ENCODE results near the gene PRC1. TPM values are rescaled to one million over a fixed set of nuclear protein-coding genes. Genes with fewer than 3 reads are reported as not detected.
"Not testable (repeated sequence)": the region's sequence is repeated elsewhere in the genome, so short reads cannot be mapped to it uniquely, and the experiment has no call there.

Gene PRC1
- total RNA-seq, 1 donor from 2014 or later = 8.9 TPM

GRCh38 chr15:90934949-90935751, 59.2 kb downstream of the PRC1 start, which contains the start of gene UNC45A:
TSS of gene UNC45A (plus strand) at chr15:90935285. CDS start at chr15:90935325, 40 bp downstream.
- peak; percentile 89 for DNase-seq (ENCODE audit: low read depth)

DNA sequence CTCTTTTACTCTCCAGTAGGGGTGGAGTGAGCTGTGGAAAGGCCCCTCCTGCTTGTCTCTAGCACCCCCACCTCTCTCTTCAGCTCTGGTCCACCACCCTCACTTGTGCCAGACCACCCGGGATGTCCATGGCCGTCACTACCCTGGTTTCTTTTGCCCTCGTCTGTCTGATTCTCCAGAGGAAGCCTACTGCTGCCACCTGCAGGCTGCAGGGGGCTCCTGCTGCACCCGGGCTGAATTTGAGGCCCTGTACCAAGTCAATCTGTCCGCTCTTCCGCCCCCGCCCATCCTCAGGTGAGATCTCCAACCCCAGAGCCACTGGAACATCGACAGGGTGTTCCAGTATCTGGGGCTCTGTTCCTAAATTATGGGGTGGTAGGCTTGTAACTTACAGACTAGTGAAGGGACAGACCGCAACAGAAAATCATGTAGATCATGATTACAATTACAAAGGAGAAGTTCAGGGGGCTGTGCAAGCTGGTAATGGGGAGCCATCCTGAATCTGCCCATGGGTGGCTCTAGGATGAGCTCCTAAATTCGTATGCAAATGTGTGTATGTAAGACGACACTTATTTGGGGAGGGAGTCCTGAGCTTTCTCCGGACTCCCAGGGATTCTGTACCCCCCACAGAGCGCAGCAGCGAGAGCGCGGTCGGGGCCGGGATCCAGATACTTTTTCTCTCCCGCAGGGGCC, 59.9 kb downstream of the PRC1 start:
- peak; percentile 87 for DNase-seq (ENCODE audit: low read depth)

GRCh38 chr15:90933301-90933700, 61.0 kb downstream of the PRC1 start:
- DNase-seq (ENCODE audit: low read depth) = no peak

- DNase-seq (ENCODE audit: low read depth) = no peak
Observed at GRCh38 chr15:90932660-90932991, 61.7 kb downstream of the PRC1 start.

GRCh38 chr15:90931828-90932659, 62.3 kb downstream of the PRC1 start, which contains the start of gene HDDC3:
TSS of gene HDDC3 (minus strand) at chr15:90932549. CDS start at chr15:90932540, 9 bp downstream.
- DNase-seq (ENCODE audit: low read depth) = peak; percentile 92

DNA sequence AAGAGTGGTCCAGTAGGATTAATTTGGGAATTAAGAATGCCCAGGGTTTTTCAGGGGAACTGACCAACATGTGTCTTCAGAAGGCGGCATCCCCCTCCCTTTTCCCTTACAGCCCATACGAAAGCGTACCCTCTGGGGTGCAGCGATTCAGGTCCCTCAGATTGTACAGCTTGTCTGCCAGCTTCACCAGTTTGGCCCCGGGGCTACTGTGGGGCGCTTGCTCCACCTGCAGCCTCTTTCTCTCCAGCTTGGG, 62.8 kb downstream of the PRC1 start:
- DNase-seq (ENCODE audit: low read depth) = no peak

- DNase-seq (ENCODE audit: low read depth) = no peak
Observed at GRCh38 chr15:90930861-90931574, 63.3 kb downstream of the PRC1 start.

GRCh38 chr15:90929246-90930019, 64.9 kb downstream of the PRC1 start:
- DNase-seq (ENCODE audit: low read depth) = no peak

DNA sequence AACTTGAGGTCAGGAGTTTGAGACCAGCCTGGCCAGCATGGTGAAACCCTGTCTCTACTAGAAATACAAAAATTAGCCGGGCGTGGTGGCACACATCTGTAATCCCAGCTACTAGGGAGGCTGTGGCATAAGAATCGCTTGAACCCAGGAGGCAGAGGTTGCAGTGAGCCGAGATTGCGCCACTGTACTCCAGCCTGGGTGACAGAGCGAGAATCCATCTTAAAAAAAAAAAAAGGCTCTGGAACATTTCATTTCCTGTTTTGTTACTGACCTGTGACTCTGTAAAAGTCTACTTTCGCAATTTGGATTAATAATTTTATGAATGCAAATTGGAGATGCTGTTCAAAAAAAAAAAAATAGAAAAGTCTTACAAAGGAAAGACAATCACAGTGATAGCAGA, 66.2 kb downstream of the PRC1 start:
- not testable (repeated sequence) for DNase-seq (ENCODE audit: low read depth)

GRCh38 chr15:90926766-90927165, 67.6 kb downstream of the PRC1 start:
- not testable (repeated sequence) for DNase-seq (ENCODE audit: low read depth)

GRCh38 chr15:90924375-90924774, 70.0 kb downstream of the PRC1 start:
- DNase-seq (ENCODE audit: low read depth) = no peak

DNA sequence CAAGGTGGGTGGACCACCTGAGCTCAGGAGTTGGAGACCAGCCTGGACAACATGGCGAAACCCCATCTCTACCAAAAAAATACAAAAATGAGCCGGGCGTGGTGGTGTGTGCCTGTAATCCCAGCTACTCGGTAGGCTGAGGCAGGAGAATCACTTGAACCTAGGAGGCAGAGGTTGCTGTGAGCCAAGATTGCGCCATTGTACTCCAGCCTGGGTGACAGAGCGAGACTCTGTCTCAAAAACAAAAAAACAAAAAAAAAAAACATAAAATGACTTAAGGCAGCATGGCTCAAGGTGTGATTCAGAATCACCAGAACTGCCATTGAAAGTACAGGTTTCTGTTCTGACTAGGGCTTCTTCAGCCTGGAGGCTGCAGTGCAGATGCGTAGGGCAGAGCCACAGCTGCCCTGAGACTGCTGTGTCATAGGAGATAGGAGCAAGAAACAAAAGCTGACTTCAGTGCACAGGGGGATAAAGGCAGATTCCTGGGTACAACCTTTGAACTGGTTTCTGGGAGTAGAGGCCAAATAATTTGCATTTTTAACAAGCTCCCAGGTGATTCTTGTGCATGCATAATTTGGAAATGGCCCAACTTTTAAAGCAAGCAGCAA, 71.5 kb downstream of the PRC1 start:
- DNase-seq (ENCODE audit: low read depth) = not testable (repeated sequence)

GRCh38 chr15:90921887-90922286, 72.4 kb downstream of the PRC1 start:
- DNase-seq (ENCODE audit: low read depth) = no peak

DNA sequence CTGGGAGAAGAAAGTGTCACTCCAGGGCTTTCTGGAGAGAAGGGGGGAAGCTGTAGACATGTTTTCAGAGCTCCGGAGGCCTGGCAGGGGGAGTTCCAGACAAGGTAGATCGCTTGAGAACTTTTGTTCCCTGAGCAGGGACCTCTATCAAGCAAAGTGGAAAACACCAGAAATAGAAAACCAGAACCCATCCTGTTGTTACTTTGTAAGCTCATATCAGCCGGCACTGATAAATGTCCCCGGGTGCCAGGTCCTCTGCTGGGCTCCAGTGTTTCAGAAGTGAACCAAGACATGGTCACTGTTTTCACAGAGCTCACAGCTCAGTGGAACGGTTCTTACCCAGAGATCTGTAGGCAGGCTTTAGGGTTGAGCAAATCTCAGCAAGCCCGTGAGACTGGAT, 75.5 kb downstream of the PRC1 start:
- no peak for DNase-seq (ENCODE audit: low read depth)

- DNase-seq (ENCODE audit: low read depth) = no peak
Observed at GRCh38 chr15:90918034-90918788, 76.1 kb downstream of the PRC1 start.

DNA sequence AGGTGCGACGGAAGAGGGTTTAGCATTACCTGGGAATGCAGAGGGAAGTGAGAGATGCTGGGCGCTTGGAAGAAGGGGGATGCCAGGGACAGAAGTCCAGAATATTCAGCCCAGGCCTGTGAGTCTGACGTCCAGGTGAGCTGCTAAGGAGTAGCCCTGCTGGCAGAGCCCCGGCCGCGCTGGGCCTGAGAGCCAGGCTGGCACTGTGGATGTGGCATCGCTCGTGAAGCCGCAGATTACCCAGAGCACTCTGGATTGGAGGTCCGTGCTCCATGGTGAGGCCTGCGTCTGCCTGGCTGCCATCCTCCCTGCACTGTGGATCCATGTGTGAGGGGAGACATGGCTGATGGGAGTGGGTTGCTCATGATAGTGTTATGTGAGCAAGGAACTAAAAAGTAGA, 76.8 kb downstream of the PRC1 start:
- no peak for DNase-seq (ENCODE audit: low read depth)

- no peak for DNase-seq (ENCODE audit: low read depth)
Observed at GRCh38 chr15:90916461-90916860, 77.9 kb downstream of the PRC1 start.
